ENCODE data around the gene CAPNS2.
"Not testable (repeated sequence)": the region's sequence is repeated elsewhere in the genome, so short reads cannot be mapped to it uniquely, and the experiment has no call there.

Gene CAPNS2

GRCh38 chr16:55613613-55614335, 47.3 kb downstream of the CAPNS2 start:
- in situ Hi-C loops (cut with MboI; ENCODE audit: low pct_unique_long_range_greater_than_20kb, low sequenced_read_pairs, unreplicated experiment) = no loop called here
- no peak for DNase-seq (ENCODE audit: low spot score)

GRCh38 chr16:55615071-55615470, 48.6 kb downstream of the CAPNS2 start:
- in situ Hi-C loops (cut with MboI; ENCODE audit: low pct_unique_long_range_greater_than_20kb, low sequenced_read_pairs, unreplicated experiment) = no loop called here
- no peak for TF ChIP-seq CTCF (IDR thresholded peaks at IDR 0.05; ENCODE audit: extremely low read depth, insufficient read depth, missing control alignments)
- DNase-seq (ENCODE audit: low spot score) = no peak

More at GRCh38 chr16:55613613-55614335, 47.3 kb downstream of the CAPNS2 start:
- no peak for TF ChIP-seq CTCF (IDR thresholded peaks at IDR 0.05; ENCODE audit: extremely low read depth, insufficient read depth, missing control alignments)

GRCh38 chr16:55615670-55616069, 49.2 kb downstream of the CAPNS2 start:
- DNase-seq (ENCODE audit: low spot score) = not testable (repeated sequence)

More at GRCh38 chr16:55615670-55616069, 49.2 kb downstream of the CAPNS2 start:
- in situ Hi-C loops (cut with MboI; ENCODE audit: low pct_unique_long_range_greater_than_20kb, low sequenced_read_pairs, unreplicated experiment) = not testable (repeated sequence)

Measured in GM13977 (cell line).